ENCODE results near the gene ZNF462.

Gene ZNF462

GRCh38 chr9:106929471-106930177 lies 66.7 kb downstream of the ZNF462 start:
- DNase-seq = no peak

- DNase-seq = no peak
Measured at GRCh38 chr9:106930477-106930876, 67.5 kb downstream of the ZNF462 start.

GRCh38 chr9:106931466-106931865 lies 68.5 kb downstream of the ZNF462 start:
- no peak for DNase-seq

- DNase-seq = no peak
Measured at GRCh38 chr9:106932178-106932577, 69.2 kb downstream of the ZNF462 start.

GRCh38 chr9:106932675-106933074 lies 69.7 kb downstream of the ZNF462 start:
- no peak for DNase-seq

- no peak for DNase-seq
Measured at GRCh38 chr9:106933470-106933869, 70.5 kb downstream of the ZNF462 start.

- no peak for DNase-seq
Measured at GRCh38 chr9:106934442-106935238, 71.7 kb downstream of the ZNF462 start.

- no peak for DNase-seq
Measured at GRCh38 chr9:106936680-106937079, 73.7 kb downstream of the ZNF462 start.

- DNase-seq = no peak
Measured at GRCh38 chr9:106941916-106942315, 79.0 kb downstream of the ZNF462 start.

- no peak for DNase-seq
Measured at GRCh38 chr9:106945727-106946660, 83.0 kb downstream of the ZNF462 start.

GRCh38 chr9:106947106-106947900 lies 84.3 kb downstream of the ZNF462 start:
- no peak for DNase-seq

GRCh38 chr9:106953174-106953573 lies 90.2 kb downstream of the ZNF462 start:
- DNase-seq = no peak

GRCh38 chr9:106954558-106954957 lies 91.6 kb downstream of the ZNF462 start:
- DNase-seq = no peak

- DNase-seq = no peak
Measured at GRCh38 chr9:106954974-106955850, 92.2 kb downstream of the ZNF462 start.

- no peak for DNase-seq
Measured at GRCh38 chr9:106956971-106957370, 94.0 kb downstream of the ZNF462 start.

- DNase-seq = no peak
Measured at GRCh38 chr9:106958955-106959657, 96.1 kb downstream of the ZNF462 start.

- DNase-seq = no peak
Measured at GRCh38 chr9:106960258-106960657, 97.3 kb downstream of the ZNF462 start.

GRCh38 chr9:106961623-106962022 lies 98.7 kb downstream of the ZNF462 start:
- DNase-seq = no peak

GRCh38 chr9:106962122-106962521 lies 99.2 kb downstream of the ZNF462 start:
- no peak for DNase-seq

- DNase-seq = no peak
Measured at GRCh38 chr9:106962615-106963363, 99.8 kb downstream of the ZNF462 start.

All from stimulated activated naive CD4-positive, alpha-beta T cell (primary cell).